Neural progenitor cell (in vitro differentiated cells): ENCODE data around the gene PPP1CC. TPM values are rescaled to one million over a fixed set of nuclear protein-coding genes. Genes with fewer than 3 reads are reported as not detected.
"Not testable (repeated sequence)": the region's sequence is repeated elsewhere in the genome, so short reads cannot be mapped to it uniquely, and the experiment has no call there.

Experiments used
- DNase-seq: peaks from one replicate; pipeline ENCODE4 v3.0.0-alpha.2; 2016; ENCODE audit warnings: low spot score
- H2AFZ ChIP-seq: fragments of 200-600 bp; sonication (generic); replicated peaks from 2 replicates; pipeline ENCODE4 v1.6.1; 2016; ENCODE audit warnings: antibody characterized with exemption
- H3F3A ChIP-seq: fragments of 200-600 bp; sonication (generic); 2 replicates; pipeline ENCODE4 v1.6.1; 2016; ENCODE audit warnings: antibody characterized with exemption, low read depth
- H3K27ac ChIP-seq: fragments of 200-600 bp; sonication (generic); 2 replicates; pipeline ENCODE4 v1.5.1; 2016; ENCODE audit warnings: mild to moderate bottlenecking
- H3K27me3 ChIP-seq: fragments of 200-600 bp; sonication (generic); 2 replicates; pipeline ENCODE4 v1.6.1; 2016; ENCODE audit warnings: mild to moderate bottlenecking, moderate library complexity
- H3K36me3 ChIP-seq: fragments of 200-600 bp; sonication (generic); 2 replicates; pipeline ENCODE4 v1.5.1; 2016
- H3K4me1 ChIP-seq: fragments of 200-600 bp; sonication (generic); 2 replicates; pipeline ENCODE4 v1.6.1; 2016; ENCODE audit warnings: mixed run types
- H3K4me2 ChIP-seq: fragments of 200-600 bp; sonication (generic); 2 replicates; pipeline ENCODE4 v1.6.1; 2016
- H3K4me3 ChIP-seq: fragments of 200-600 bp; sonication (generic); 2 replicates; pipeline ENCODE4 v1.5.1; 2016
- H3K79me2 ChIP-seq: fragments of 200-600 bp; sonication (generic); 2 replicates; pipeline ENCODE4 v1.6.1; 2016; ENCODE audit warnings: low read depth
- H3K9ac ChIP-seq: fragments of 200-600 bp; sonication (generic); 2 replicates; pipeline ENCODE4 v1.6.1; 2016
- H3K9me3 ChIP-seq: fragments of 200-600 bp; sonication (generic); 2 replicates; pipeline ENCODE4 v1.5.1; 2016; ENCODE audit warnings: low read depth
- H4K20me1 ChIP-seq: fragments of 200-600 bp; sonication (generic); 2 replicates; pipeline ENCODE4 v1.6.1; 2016; ENCODE audit warnings: low read depth
- H3K27ac Mint-ChIP-seq: 3 replicates; pipeline ENCODE4 v1.8.0; 2021; ENCODE audit warnings: mixed read lengths
- H3K27me3 Mint-ChIP-seq: 2 replicates; pipeline ENCODE4 v1.8.0; 2022; ENCODE audit warnings: low read depth, mild to moderate bottlenecking, inconsistent platforms, moderate library complexity, mixed read lengths; ENCODE audit not compliant: insufficient read depth
- H3K36me3 Mint-ChIP-seq: 3 replicates; pipeline ENCODE4 v1.8.0; 2021; ENCODE audit warnings: mixed read lengths
- H3K4me1 Mint-ChIP-seq: 3 replicates; pipeline ENCODE4 v1.8.0; 2021; ENCODE audit warnings: mixed read lengths
- H3K4me3 Mint-ChIP-seq: 3 replicates; pipeline ENCODE4 v1.8.0; 2021; ENCODE audit warnings: mild to moderate bottlenecking, moderate library complexity, mixed read lengths
- H3K9me3 Mint-ChIP-seq: 3 replicates; pipeline ENCODE4 v1.8.0; 2020; ENCODE audit warnings: mixed read lengths
- CTCF ChIP-seq: fragments of 200-600 bp; sonication (generic); IDR thresholded peaks from 2 replicates; pipeline ENCODE4 v1.5.1; 2017; ENCODE audit warnings: antibody characterized with exemption, mild to moderate bottlenecking
- EZH2 ChIP-seq: fragments of 200-600 bp; sonication (generic); IDR thresholded peaks from 2 replicates; pipeline ENCODE4 v1.6.1; 2017; ENCODE audit warnings: antibody characterized with exemption, mild to moderate bottlenecking, moderate library complexity
- EZH2phosphoT487 ChIP-seq: fragments of 200-600 bp; sonication (generic); IDR thresholded peaks from 2 replicates; pipeline ENCODE4 v1.6.1; 2017; ENCODE audit warnings: antibody characterized with exemption
- total RNA-seq: library from RNA; depleted of rRNA; stranded (reverse); fragments of >200 nt; gene quantifications from 2 replicates; pipeline ENCODE4 v1.2.3, GENCODE V29; 2015; ENCODE audit warnings: low replicate concordance

The PPP1CC gene
- total RNA-seq, 1 donor from 2014 or later: 629 TPM

DNA sequence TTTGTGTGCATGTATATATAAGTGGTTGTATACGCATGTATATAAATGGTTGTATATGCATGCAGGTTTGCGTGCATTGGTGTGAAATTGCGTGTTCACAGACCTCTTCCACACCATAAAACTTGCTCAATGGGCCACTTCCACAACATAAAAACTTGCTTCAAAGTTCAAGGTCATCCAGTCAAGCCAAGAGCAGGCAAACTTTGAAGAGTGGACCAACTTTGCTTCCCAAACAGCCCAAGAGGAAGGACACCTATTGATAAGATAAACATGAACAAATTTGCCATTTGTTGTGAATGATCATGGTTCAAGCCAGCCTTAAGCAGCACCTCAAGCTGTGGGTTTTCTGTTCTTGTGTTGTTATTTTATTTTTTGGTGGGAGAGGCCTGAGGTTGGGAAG lies 25.2 kb upstream of the PPP1CC start:
- Histone ChIP-seq H3K36me3 (no peaks in the 10 kb centered on the region), H3K27ac (no peak overlapping the region), H3K4me2 (no peak overlapping the region), H3F3A (peaks cover 2% of the 10 kb centered on the region), H4K20me1 (no peaks in the 10 kb centered on the region), H3K9me3 (no peaks in the 10 kb centered on the region), H2AFZ (no peak overlapping the region), H3K9ac (no peak overlapping the region), H3K4me1 (no peaks in the 10 kb centered on the region), H3K79me2 (no peaks in the 10 kb centered on the region), H3K4me3 (no peak overlapping the region), H3K27me3 (no peaks in the 10 kb centered on the region)
- Mint-ChIP-seq H3K9me3 (peaks cover 10% of the 10 kb centered on the region), H3K27me3 (peaks cover 6% of the 10 kb centered on the region), H3K4me1 (no peaks in the 10 kb centered on the region), H3K27ac (no peak overlapping the region), H3K36me3 (no peaks in the 10 kb centered on the region), H3K4me3 (no peak overlapping the region)
- DNase-seq: no peak
- no peak for TF ChIP-seq EZH2phosphoT487
- TF ChIP-seq CTCF: no peak
- TF ChIP-seq EZH2: no peak

DNA sequence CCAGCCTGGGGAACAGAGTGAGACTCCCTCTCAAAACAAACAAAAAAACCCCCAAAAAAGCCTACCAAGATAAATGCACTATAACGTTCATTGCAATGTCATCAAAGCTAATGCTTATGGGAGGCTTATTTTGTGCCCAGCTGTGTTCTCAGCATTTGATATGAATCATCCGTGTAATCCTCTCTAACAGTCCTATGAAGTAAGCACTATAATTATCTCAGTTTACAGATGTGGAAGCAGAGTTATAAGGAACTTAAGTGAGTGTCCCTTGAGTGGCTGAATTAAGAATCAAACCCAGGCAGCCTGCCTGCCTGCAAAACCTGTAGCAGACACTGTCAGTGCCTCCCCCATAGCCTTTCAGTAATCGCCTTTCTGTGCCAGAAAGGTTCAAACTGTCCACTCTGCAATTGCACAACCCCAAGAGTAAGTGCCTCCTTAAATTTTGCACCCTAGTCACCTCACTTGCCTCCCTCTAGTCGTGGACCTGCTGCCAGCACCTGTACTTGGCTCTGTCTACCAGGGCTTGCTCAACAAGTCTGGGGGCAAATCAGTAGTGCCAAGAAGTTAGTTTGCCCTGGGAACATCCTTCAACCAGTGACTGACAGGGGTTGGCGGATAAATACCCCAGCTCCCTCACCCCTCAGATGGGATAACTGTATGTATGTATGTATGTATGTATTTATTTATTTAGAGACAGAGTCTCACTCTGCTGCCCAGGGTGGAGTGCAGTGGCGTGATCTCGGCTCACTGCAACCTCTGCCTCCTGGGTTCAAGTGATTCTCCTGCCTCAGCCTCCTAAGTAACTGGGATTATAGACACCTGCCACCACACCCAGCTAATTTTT lies 23.8 kb upstream of the PPP1CC start:
- Histone ChIP-seq H3K9ac (no peak overlapping the region), H2AFZ (no peak overlapping the region), H3K79me2 (no peaks in the 10 kb centered on the region), H3K36me3 (no peaks in the 10 kb centered on the region), H3K9me3 (no peaks in the 10 kb centered on the region), H3K4me1 (no peaks in the 10 kb centered on the region), H4K20me1 (no peaks in the 10 kb centered on the region), H3K4me2 (no peak overlapping the region), H3K27ac (no peak overlapping the region), H3F3A (no peaks in the 10 kb centered on the region), H3K27me3 (no peaks in the 10 kb centered on the region), H3K4me3 (no peak overlapping the region)
- Mint-ChIP-seq H3K9me3 (peaks cover 3% of the 10 kb centered on the region), H3K27ac (peak overlapping the region; percentile 37), H3K27me3 (peaks cover 6% of the 10 kb centered on the region), H3K4me3 (peak overlapping the region; percentile 15), H3K36me3 (no peaks in the 10 kb centered on the region), H3K4me1 (no peaks in the 10 kb centered on the region)
- TF ChIP-seq EZH2: no peak
- DNase-seq: no peak

DNA sequence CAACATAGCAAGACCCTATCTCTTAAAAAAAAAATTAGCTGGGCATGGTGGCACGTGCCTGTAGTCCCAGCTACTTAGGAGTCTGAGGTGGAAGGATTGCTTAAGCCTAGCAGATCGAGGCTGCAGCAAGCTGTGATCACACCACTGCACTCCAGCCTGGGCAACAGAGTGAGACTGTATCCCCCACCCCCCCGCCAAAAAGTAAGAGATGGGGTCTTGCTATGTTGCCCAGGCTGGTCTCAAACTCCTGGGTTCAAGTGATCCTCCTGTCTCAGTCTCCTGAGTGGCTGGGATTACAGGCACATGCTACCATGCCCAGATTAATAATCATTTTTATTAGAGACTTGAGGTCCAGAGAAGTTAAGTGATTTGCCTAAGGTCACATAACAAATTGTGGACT lies 22.9 kb upstream of the PPP1CC start:
- H3K27ac ChIP-seq, H3K4me3 Mint-ChIP-seq, H3K9me3 ChIP-seq, DNase-seq, H3K9ac ChIP-seq, H3K4me3 ChIP-seq, H3K27ac Mint-ChIP-seq, H3K36me3 ChIP-seq, H3F3A ChIP-seq, H2AFZ ChIP-seq, H3K4me2 ChIP-seq, H3K27me3 ChIP-seq, H4K20me1 ChIP-seq, H3K4me1 Mint-ChIP-seq, H3K4me1 ChIP-seq, H3K27me3 Mint-ChIP-seq, H3K79me2 ChIP-seq, H3K36me3 Mint-ChIP-seq, H3K9me3 Mint-ChIP-seq: not testable (repeated sequence)

GRCh38 chr12:110765111-110765510 lies 22.4 kb upstream of the PPP1CC start:
- no peaks in the 10 kb centered on the region for H3K36me3 ChIP-seq
- no peak overlapping the region for H3K4me3 ChIP-seq
- no peak overlapping the region for H3K9ac ChIP-seq
- no peaks in the 10 kb centered on the region for H4K20me1 ChIP-seq
- Mint-ChIP-seq H3K4me3 (no peak overlapping the region), H3K27me3 (peaks cover 8% of the 10 kb centered on the region), H3K9me3 (no peaks in the 10 kb centered on the region), H3K36me3 (no peaks in the 10 kb centered on the region), H3K27ac (no peak overlapping the region), H3K4me1 (no peaks in the 10 kb centered on the region)
- H3F3A ChIP-seq: no peaks in the 10 kb centered on the region
- H3K27me3 ChIP-seq: no peaks in the 10 kb centered on the region
- no peaks in the 10 kb centered on the region for H3K4me1 ChIP-seq
- TF ChIP-seq CTCF (no peak), EZH2 (no peak), EZH2phosphoT487 (no peak)
- no peak overlapping the region for H3K27ac ChIP-seq
- DNase-seq: no peak
- H3K79me2 ChIP-seq: no peaks in the 10 kb centered on the region
- H3K9me3 ChIP-seq: no peaks in the 10 kb centered on the region
- no peak overlapping the region for H3K4me2 ChIP-seq
- no peak overlapping the region for H2AFZ ChIP-seq
